IPS-NIHi7 (cell line): ENCODE results near the gene DDN.

Experiments
- DNase-seq: peaks from one replicate; pipeline ENCODE4 v3.0.0; 2012; ENCODE audit warnings: mixed read lengths; ENCODE audit errors: extremely low spot score

The DDN gene

DNA sequence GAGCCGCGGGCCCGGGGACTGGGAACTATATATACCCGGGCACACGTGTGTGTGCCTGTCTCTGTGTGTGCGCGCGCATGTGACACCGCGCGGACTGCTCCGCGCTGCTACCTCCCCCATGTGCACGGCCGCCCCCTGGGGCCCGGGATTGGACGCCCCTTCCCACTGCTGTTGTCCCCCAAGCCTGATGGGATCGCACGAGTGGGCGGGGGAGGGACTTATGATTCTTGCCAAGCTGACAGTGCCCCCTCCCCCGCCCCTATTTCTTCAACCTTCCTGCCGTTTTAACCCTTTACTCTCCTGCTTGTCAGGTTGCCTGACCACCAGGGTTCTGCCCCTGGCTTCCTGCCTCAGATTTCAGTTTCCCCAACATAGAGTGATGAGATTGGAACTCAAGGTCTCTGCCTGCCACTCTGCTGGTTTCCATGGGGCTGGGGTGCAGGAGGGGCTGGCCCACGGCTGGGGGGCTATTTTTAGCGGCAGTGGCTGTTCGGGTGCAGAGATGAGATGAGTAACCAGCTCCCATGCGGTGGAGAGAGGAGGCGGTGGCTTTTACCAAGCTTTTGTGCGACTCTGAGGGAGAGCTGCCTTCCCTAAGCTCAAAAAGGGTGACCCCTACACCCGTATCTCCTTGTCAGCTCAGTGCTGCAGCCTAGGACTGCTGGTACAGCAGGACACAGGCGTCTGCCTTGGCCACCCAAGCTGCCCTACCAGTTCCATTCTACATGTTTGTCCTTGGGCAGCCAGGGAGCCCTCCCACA, at the start of gene DDN:
Gene DDN (minus strand): TSS at position 5 of the 761 bp plus-strand sequence. CDS start 88 bp downstream, outside the sequence.
- DNase-seq = peak; percentile 45

DNA sequence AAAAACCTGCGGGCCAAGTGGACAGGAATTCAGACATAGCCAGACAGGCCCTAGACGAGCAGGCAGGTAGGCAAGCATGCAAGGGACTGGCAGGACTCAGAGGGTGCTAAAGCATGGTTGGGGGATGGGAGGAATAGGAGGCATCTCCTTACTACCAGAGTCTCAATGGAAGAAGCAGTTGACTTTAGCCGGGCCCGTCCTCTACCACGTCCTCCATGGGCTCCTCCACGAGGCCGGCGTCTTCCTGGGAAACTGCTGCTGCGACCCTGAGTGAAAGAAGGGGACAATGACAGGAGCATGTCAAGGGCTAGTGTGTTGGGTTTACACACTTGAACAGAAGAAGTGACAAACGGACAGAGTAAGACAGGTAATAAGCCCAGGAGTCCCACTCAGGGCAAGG, 49.8 kb upstream of the DDN start:
- DNase-seq = no peak

DNA sequence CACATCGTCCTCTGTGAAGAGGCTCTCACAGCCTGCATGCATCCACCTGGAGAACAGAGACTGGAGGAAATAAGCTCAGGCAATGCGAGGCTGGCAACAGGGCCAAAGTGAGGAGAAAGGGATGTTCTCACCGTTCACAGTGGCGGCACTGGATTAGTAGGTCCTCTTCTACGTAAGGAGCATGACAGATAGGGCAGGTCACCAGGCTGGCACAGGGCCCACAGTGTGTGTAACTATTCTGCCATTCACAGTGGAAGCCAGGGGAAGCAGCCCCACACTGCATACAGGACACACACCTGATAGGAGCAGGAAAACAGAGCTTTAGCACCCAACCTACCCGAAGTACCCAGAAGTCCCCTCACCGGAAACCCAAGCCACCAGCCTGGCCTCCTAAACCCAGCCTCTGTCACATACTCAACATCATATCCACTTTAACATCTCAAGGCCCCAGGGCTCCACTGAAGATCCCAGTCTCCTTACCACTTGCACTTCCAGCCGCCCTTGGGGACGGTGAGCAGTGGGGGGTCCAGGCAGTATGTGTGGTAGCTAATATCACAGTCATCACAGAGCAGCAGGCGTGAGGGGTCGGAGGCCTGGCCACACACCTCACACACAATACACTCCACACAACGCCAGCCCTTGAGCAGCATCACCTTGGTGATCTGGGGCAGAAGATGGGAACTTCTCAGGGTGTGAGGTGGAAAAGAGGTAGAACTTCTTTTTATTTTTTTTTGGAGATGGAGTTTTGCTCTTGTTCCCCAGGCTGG, 47.1 kb upstream of the DDN start:
- DNase-seq = no peak

DNA sequence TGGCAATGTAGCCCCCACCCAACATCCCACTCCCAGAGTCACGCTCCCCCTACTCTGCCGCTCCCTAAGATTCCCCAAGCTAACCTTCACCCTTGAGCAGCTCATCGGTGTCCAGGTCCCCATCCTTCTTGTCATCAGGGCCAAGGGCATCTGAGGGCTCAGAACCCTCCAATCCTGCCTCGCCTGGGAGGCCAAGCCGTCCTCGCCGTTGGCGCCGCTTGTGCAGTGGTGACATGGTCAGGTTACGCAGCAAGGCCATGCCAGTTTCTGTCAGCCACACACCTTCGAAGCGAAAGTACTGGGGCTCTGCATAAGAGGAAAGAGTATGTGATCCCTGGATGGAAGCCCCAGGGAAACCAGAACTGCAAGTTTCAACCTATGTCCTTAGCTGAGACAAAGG, 45.5 kb upstream of the DDN start:
- no peak for DNase-seq

DNA sequence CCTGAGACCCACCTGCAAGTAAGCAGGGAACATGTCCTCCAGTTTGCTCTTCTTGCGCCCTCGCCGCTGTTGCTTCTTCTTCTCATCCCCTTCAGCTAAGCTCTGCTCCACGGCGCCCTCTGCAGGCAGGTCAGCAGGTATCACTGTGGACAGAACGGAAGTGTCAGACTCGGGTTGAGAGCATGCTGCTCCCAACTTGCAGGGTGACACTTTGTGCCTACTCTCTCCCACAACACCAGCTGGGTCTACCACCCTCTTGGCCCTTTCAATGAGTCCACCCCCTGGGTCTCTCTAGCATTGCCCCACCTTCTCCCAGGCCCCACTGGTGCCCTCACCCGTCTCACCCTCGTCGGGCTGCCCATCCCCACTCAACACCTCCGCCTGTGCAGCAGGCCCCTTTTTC, 44.7 kb upstream of the DDN start:
- DNase-seq = peak; percentile 94

DNA sequence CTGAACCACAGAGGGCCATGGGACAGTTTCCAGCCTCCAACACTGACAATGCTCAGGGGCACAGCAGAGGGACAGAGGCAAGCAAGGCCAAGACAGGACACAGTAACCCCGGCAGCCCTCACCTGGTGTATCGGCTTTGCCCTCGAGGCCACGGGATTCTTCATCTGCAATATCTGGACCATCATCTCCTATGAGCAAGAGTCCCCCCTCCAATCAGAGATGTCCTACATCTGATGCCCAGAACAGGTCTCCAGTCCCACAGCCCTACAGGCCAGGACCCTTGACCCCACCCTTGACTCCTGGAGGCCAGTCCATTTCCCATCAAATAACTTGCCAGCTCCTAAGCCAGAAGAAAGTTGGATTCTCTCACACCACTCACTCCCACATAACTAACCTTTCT, 44.1 kb upstream of the DDN start:
- no peak for DNase-seq

DNA sequence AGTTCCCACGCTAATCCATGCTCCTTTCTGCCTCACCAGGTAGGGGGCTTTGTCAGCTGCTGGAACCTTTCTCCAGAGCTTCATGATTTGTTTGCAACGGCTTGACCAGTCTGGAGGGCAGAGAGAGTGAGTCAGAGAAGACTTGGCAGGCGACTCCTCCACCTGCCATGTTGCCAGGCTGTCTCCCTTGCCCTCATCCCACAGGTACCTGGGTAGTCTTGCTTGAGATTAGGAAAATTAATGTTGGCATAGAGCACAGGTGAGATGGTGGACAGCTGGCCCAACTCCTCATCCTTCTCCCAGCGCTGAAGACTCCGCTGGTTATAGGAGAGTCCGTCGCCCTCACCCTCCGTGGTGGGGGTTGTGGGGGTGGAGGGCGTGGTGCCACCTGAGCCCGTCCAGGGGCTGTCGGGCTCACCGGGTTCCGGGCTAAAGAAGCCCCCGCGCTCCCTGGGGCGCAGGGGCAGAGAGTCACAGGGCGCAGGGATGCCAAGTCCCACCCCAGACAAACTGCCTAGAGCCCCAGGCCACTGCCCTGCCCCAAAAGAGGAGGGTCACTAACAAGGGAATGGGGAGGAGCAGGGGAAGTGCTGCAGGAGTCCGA, 42.8 kb upstream of the DDN start:
- no peak for DNase-seq

DNA sequence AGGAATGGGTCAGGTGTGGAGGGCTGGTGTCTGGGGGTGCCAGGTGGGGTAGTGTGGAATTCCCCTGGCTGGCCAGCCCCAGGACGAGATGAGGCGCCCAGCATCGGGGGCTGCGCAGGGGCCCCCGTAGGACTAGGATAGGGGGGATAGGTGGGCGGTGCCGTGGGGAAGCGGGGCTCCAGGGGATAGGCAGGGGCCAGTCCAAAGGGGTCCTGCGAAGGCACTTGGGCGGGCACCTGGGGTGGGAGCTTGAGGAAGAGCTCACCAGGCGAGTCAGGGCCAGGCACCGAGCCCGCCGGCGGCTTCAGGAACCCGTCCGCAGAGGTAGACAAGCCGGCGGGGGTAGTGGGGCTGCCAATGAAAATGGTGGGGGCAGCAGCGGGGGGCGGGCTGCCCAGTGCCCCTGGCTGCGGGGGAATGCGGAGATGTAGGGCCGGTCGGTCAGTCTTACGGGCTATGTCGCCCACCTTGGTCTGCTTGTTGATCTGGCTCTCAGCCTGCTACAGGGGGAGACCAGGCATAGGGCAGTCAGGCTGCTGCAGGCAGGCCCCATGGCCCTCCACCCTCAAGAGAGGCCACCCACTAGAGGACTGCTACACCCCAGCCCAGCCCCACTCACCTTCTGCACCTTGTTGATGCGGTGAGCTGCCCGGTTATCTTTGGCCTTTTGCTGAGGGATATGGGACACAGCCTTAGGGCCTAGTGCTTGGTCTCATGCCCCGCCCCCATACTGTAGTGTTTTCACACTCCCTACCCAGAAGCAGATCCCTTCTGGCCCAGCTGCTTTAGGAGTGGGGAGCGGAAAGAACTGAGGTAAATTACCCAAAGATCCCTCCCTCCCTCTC, 42.1 kb upstream of the DDN start:
- no peak for DNase-seq

DNA sequence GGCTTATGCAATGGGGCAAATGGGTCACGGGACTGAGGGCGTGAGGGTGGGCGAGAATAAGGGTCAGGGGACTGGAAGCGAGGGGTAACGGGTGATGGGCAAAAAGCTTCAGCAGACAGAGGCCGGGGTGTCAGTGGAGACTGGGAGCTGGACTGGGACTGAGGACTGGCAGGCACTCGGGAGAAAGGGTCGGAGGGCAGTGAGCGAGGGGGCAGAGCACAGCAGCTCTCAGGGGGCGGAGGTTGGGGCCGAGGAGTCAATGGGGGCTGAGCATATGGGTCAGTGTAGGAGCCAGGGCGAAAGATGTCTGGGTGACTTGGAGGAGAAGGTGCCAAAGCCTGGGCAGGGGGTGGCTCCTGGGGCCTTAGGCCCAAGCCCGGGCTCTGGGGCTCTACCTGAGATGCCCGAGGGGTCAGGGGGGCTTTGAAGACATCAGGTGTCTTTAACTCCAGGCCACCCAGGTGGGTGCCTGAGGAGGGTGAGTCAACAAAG, 41.2 kb upstream of the DDN start:
- no peak for DNase-seq

DNA sequence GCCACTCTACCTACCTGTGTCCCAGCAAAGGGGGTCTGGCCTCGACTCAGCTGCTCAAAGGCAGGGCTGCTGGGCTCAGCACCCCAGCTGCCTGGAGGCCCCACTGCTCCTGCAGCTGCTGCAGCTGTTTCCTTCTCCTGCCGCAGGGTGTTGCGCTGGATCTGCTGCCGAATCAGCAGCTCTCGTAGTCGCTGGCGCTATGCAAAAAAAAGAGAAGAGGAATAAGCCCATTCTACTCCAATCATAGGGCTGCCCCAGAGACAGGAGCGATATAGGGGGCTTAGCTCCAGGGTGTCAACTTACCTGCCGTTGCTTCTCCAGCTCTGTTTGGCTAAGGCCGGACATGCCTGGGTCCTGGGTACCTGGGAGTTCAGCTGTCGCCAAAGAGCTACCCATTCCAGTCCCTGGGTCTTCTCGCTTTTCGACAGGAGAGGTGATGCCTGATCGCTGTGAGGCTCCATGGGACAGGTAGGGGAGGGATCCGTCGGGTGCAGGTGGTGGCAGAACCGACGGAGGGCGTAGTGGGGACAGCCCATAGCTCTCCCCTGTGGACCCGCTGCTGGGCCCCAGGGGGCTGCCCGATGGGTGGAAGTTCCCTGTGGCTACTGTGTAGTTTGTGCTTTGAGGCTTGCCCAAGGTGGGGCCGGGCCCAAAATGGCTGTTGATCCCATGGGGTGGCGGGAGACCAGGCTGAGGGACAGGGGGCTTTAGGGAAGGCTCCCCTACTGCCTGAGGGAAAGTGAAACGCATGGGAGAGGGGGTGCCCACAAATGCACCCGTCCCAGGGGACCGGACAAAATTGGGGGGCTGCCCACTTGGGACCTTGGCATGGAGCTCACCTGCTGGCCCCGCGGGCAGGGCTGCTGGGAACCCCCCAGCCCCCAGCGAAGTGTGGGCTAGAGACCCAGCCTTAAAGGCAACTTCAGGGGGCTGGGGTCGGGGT, 40.5 kb upstream of the DDN start:
- DNase-seq = no peak

DNA sequence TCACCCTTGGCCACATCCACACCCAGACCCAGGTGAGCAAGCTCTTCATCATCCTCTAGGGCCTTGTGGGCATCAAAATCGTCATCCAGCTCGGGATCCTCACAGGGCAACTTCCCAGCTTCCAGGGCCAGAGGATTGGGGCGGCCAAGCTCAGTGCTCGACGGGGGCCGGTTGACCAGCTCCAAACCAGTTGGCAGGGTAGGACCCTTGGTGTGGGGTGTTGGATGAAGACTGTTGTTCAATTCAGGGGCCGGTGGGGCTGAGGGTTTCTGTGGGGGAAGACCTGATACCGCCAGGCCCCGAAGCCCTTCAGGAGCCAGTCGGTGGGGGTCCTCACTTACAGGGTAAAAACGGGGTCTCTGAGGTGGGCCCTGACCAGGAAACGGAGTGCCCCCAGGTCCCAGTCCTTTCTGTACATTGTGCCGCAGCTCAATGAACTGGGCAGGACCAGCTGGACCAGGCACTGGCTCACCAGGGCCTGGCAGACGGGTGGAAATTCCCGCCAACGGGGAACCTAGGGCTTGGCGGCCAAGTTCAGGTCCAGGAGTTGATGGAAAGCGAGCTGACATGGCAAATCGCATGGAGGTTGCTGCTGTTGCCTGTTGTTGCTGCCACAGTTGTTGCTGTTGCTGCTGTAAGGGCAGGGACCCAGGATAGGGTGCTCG, 39.2 kb upstream of the DDN start:
- no peak for DNase-seq

DNA sequence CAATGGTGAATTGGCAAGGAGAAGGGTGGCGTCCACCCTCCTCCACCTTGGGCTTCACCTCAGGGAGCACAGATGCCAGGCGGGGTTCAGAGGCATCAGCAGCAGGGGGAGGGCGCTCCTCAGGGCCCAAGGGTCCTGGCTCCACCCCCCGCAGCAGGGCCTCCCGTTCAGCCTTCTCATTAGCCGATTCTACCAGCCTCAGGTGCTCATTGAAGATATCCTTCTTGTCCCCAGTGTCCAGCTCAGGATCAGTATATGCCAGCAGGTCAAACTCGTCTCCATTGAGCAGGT, 38.7 kb upstream of the DDN start:
- DNase-seq = no peak

DNA sequence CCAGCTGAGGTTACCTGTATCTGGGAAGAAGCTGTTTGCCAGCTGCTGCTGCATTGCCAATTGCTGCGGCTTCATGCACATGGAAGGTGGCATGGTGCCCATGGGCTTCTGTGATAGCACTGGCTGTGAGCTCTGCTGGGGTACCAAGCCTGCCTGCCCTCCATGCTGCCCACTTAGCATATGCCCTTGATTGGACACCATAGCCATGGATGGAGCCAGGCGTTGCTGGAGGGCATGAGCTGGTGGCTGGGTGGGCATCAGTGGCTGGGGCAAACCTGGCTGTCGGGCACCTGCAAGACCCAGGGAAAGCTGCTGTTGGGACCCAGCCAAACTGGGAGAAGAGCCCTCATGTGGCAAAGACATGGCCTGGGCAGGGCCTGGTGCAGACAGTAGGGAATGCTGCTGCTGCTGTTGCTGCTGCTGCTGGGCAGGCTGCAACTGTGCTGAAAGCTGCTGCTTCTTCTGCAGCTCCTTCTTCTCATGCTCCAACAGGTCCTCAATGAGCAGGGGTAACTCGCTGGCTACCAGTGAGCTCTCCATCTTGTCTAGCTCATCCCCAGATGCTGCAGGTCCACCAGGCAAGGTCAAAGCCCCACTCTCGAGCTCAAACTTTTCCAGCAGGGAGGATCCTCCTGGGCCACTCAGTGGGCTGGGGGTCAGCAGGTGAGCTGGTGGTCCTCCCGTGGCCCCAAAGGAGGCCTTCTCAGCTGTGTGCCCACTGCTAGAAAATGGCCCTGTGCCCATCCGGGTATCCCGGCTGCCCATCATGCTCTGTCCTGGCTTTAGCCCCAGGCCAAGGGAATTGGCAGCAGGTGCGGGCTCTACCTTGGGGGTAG, 38.2 kb upstream of the DDN start:
- no peak for DNase-seq

DNA sequence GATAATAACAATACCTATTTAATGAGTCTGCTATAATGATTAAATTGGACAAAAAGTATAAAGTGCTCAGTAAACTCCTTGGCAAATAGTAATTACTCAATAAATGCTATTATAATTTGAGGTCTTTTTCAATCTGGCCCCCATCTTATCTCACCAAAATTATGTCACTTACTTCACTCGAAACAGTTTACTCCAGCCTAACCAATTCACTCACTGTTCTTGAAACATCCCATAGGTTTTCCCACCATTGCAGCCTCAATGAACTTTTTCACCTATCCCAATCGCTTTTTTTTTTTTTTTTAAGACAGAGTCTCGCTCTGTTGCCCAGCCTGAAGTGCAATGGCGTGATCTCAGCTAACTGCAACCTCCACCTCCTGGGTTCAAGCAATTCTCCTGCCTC, 36.9 kb upstream of the DDN start:
- no peak for DNase-seq

DNA sequence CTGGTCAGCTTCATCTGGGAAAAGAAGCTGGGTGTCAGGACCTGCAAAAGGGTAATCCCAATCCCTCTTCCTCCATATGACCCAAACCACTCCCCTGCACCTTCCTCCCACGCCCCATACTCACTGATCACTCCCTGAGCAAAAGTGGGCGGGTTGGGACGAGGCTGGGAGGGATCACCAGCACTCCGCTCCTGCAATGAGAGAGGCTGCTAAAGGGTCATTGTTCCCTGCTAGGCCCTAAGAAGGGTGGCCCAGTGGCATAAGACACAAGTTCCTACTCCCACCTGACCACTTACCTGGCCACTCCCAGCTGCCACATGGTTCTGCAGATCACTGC, 35.1 kb upstream of the DDN start:
- no peak for DNase-seq

DNA sequence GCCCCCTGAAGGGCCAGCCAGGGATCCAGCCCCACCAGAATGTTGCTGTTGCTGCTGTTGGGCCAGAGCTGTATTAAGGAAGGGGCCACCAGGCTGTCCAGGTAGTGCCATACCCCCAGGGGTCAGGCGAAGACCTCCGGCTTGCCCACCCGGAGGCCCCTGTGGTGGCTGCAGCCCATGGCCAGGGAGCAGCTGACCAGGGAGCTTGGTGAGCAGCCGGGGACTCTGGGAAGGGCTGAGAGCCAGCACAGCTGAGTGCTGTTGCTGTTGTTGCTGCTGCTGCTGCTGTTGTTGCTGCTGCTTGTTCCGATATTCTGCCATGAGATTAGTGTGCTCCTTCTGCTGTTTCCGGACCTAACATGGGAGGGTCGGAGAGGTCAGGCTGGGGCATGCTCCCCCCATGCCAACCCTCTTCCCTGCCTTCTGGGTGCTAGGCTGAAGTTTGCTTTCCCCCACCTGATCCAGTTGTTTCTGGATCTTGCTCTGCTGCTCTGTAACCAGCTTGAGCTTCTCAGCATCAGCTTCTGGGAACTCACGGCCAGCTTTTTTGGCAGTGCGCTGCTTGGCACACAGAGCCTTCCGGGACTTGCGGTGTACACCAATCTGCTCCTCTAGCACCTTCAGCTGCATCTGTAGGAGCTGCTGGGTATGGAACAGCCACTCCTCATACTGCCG, 34.6 kb upstream of the DDN start:
- DNase-seq = no peak

DNA sequence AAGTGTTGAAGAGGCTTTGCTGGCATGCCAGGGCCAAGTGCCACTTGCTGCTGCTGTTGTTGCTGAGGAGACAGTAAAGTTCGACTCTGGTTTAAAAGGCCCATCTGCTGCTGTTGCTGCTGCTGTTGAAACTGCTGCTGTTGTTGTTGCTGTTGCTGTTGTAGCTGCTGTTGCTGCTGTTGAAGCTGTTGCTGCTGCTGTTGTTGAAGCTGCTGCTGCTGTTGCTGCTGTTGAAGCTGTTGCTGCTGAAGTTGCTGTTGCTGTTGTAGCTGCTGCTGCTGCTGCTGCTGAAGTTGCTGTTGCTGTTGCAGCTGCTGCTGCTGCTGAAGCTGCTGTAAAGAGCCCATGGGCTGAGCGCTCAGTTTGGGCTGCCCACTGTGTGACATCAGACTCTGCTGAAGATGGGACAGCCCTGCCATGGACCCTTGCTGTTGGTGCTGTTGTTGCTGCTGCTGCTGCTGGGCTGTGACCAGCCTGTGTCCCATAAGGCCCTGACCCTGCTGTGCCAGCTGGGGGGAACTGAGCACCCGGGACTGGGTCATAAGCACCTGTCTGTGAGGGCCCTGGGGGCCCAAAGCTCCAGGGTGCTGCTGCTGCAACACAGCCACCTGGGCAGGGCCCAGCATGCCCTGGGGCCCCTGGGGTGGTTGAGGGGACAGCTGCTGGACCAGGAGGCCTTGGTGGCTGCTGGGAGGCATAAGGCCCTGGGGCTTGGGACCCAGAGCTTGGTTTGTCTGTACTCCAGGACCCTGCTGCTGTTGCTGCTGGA, 33.7 kb upstream of the DDN start:
- no peak for DNase-seq

DNA sequence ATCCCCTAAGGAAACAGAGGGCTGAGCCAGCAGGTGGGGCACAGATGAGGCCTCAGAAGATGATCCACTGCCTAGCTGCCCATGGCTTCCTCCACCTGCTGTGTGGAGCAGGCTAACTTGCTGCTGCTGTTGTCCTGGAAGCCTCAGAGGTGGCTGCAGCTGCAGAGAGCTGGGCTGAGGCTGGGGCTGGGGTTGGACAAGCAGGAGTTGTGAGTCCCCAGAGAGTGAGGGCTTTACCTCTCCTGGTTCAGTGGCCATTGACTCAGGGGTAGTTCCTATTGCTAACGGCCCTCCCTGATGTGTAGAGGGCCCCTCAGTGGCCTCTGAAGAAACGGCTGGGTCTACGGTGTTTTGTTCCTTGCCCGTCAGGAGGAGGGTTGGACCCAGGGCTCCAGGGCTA, 33.1 kb upstream of the DDN start:
- DNase-seq = no peak
